ENCODE measurements around the gene SLC51B.
"Not testable (repeated sequence)": the region's sequence is repeated elsewhere in the genome, so short reads cannot be mapped to it uniquely, and the experiment has no call there.

SLC51B gene

DNA sequence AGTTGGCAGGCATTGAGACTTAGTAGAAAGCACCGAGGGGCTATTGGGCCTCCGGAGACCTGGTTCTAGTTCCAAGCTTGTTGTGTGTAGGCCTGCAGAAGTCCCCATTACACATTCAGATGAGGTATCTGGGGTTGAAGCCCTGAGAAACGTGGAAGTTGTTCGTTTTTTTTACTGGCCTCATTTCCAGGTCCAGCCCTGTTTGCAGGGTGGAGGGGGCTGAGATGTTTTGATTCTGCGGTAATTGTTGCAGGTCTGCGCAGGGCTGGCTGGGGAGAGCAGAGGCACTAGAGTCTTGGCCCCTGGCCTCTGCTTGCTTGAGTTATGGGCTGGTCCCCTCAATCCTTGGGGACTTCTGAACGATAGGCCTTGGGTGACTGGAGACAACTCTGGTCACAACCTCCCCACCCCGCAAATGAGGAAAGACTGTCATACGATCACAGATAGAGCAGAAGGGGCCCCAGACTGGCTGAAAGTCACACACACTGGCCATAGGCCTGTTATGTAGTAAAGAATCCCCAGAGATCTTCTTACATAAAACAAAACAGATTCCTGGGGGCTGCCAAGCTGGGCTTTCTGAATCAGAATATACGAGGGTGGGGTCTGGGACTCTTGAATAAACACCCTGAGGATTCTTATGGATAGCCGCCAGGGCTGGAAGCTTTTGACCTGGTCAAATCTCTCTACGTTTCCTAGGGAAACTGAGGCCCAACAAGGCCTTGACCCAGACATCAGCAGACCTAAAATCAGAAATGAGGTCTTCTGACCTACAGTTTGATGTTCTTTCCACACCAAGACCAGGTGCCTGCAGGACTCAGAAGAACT, 47.0 kb downstream of the SLC51B start:
- no peaks in the 10 kb centered on the region for H3K36me3 Mint-ChIP-seq (ENCODE audit: low read depth)
- H3K9me3 Mint-ChIP-seq = no peaks in the 10 kb centered on the region
- H3K27ac Mint-ChIP-seq = no peak overlapping the region
- no peaks in the 10 kb centered on the region for H3K27me3 Mint-ChIP-seq (ENCODE audit: low read depth)
- H3K4me3 Mint-ChIP-seq = no peak overlapping the region
- no peaks in the 10 kb centered on the region for H3K4me1 Mint-ChIP-seq (ENCODE audit: low read depth)

DNA sequence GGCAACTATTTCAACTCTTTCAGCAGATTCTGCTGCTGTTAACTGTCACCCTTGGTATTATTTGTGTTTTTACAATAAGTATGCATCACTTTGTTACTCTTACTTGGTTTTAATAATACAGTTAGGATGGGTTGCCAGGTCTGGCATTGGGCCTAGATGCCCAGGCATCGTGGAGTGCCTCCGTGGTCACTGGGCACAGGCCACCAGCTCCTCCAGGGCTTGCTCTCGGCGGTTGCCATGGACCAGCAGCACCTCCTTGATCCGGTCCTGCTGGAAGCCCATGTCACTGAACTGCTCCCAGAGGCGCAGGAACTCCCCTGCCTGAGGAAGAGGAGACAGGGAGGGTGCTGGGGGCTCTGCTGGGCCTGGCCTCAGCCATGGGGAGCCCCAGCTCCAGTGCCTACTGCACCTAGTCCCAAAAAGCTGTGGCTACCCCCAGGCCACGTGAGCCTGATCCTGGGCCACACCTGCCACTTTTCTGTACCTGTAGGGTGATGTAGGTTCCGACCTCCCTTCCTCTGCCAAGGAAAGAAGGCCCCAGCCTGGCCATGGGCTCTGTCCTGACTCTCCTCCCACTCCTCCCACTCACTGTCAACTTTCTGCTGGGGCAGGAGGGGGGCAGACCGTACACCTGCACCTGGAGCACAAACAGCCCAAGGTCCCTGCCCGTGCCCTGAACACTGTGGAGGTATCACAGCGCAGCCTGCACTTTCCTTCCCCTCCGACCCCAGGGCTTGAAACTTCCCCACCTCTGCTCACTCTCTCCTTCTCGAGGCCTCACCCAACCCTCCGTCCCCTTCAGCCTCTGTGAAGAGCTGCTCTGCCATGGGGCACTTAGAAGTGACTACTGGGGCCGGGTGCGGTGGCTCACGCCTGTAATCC, 48.0 kb downstream of the SLC51B start:
- Mint-ChIP-seq H3K4me3 (no peak overlapping the region), H3K9me3 (no peaks in the 10 kb centered on the region), H3K36me3 (ENCODE audit: low read depth) (peaks cover 2% of the 10 kb centered on the region), H3K27ac (no peak overlapping the region), H3K4me1 (ENCODE audit: low read depth) (no peaks in the 10 kb centered on the region), H3K27me3 (ENCODE audit: low read depth) (no peaks in the 10 kb centered on the region)

GRCh38 chr15:65093793-65094170, 48.6 kb downstream of the SLC51B start:
- H3K4me3 Mint-ChIP-seq; H3K27ac Mint-ChIP-seq; H3K4me1 Mint-ChIP-seq (ENCODE audit: low read depth); H3K9me3 Mint-ChIP-seq; H3K27me3 Mint-ChIP-seq (ENCODE audit: low read depth); H3K36me3 Mint-ChIP-seq (ENCODE audit: low read depth): not testable (repeated sequence)

DNA sequence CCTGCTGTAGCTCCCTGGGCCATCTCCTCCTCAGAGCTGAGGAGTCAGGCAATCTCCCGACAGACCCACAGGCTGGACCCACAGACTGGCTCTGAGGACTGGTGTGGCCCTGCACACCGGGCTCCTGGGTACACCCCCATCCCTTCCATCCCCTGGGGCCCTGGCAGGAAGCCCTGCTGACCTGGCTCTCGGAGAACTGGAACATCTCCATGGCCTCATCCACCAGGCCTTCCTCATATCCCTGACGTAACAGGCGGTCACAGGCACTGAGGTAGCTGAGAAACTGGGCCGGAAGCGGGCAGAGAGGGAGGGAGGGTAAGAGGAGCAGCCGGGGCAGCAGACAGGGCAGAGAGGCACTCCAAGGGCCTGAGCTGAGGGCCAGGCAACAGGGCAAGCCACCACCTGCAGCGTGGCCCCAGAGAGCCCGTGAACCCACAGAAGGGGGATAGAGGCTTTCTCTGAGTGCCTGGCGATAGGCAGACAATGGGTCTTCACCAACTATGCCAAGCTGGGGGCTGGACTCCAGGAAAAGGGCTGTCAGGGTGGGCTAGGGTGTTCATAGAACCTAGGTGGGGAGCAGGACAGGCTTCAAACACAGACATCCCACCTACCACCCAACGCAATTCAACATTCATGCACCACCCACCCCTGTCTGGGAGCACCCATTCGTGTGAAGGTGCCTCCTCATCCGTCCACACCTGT, 49.3 kb downstream of the SLC51B start:
- H3K4me3 Mint-ChIP-seq = no peak overlapping the region
- H3K36me3 Mint-ChIP-seq (ENCODE audit: low read depth) = peaks cover 11% of the 10 kb centered on the region
- H3K27ac Mint-ChIP-seq = peak overlapping the region; percentile 20
- H3K27me3 Mint-ChIP-seq (ENCODE audit: low read depth) = no peaks in the 10 kb centered on the region
- H3K4me1 Mint-ChIP-seq (ENCODE audit: low read depth) = no peaks in the 10 kb centered on the region
- no peaks in the 10 kb centered on the region for H3K9me3 Mint-ChIP-seq

- H3K27me3 Mint-ChIP-seq (ENCODE audit: low read depth) = no peaks in the 10 kb centered on the region
- H3K4me3 Mint-ChIP-seq = no peak overlapping the region
- no peaks in the 10 kb centered on the region for H3K9me3 Mint-ChIP-seq
- peaks cover 11% of the 10 kb centered on the region for H3K36me3 Mint-ChIP-seq (ENCODE audit: low read depth)
- H3K27ac Mint-ChIP-seq = no peak overlapping the region
- no peaks in the 10 kb centered on the region for H3K4me1 Mint-ChIP-seq (ENCODE audit: low read depth)
These were observed 50.0 kb downstream of the SLC51B start for GRCh38 chr15:65095011-65095746.

DNA sequence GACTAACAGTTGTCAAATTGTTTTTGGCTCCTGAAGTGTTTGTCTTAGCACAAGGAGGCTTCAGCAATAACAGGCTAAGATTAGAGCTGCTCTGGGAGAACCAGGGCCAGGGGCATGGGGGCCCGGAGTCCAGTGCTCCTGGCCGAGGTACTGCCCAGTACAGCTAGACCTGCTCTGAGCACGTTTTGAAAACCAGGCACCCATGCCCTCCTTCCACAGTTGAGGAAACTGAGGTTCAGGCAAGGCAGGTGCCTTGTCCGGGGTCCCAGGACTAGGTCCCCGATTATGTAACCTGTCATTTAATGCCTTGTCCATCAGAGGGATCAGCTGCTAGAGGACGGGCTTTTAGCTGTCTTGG, 50.5 kb downstream of the SLC51B start:
- Mint-ChIP-seq H3K27ac (no peak overlapping the region), H3K27me3 (ENCODE audit: low read depth) (no peaks in the 10 kb centered on the region), H3K4me3 (no peak overlapping the region), H3K9me3 (no peaks in the 10 kb centered on the region), H3K36me3 (ENCODE audit: low read depth) (peaks cover 14% of the 10 kb centered on the region), H3K4me1 (ENCODE audit: low read depth) (no peaks in the 10 kb centered on the region)

DNA sequence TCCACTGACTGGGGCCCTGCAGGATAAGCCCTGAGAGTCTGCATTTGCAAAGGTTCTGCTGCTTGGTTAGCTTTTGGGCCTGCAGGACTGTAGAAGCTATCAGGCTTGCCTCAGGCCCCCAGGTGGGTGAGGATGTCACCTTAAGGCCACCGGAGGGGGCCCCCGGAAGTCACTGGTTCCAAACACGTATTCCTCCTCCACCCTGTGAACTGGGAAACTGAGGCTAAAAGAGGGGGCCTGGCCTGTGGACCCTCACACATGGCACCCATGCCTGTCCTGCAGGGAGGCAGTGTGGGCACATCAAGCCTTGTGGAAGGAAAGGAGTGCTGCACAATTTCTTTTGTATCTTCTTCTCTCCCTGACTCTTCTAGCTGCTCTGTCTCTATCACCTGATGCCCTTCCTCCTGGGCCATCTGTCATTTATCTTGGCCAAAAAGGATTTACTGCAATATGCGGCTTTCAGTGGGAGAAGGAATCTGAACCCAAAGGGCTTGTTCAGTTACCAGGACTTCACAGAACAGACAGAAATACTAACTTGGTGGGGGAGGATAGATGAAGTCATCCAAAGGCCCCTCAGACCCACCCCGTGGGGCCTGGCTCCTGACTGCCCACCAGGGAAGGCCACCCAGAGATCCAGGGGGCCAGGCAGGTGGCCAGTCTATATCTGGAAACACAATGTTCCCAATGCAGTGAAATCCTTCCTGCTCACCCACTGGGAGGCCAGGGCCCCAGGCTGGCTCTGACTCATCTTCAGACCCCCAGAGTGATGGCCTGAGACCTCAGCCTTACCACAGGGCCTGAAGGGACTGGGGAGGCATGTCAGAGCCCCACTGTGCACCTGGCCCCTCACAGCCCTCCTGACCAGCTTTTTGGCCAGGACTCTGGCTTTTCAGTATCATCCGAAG, 51.5 kb downstream of the SLC51B start:
- Mint-ChIP-seq H3K4me1 (ENCODE audit: low read depth) (peaks cover 2% of the 10 kb centered on the region), H3K27ac (no peak overlapping the region), H3K9me3 (no peaks in the 10 kb centered on the region), H3K4me3 (no peak overlapping the region), H3K36me3 (ENCODE audit: low read depth) (peaks cover 17% of the 10 kb centered on the region), H3K27me3 (ENCODE audit: low read depth) (no peaks in the 10 kb centered on the region)

- H3K4me1 Mint-ChIP-seq (ENCODE audit: low read depth) = peaks cover 2% of the 10 kb centered on the region
- H3K36me3 Mint-ChIP-seq (ENCODE audit: low read depth) = peaks cover 18% of the 10 kb centered on the region
These were observed 52.6 kb downstream of the SLC51B start for GRCh38 chr15:65097651-65098263.

DNA sequence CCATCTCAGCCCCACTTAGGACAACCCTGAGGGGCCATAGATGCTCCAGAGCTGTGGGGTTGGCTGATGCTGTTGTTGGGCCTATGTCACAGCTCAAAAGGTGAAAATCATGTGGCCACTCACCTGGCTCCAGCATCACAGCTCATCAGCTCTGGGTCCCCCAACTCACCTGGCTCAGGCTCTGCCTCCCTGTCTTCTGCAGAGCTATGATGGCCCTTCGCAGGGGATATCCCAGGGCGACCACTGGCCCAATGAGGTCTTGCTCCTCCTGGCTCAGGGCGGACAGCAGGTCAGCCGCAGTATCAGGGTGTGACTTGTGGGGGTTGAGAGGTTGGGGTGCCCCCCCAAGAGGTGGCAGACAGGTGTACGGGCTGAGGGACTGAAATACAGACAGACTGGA, 54.1 kb downstream of the SLC51B start:
- H3K4me1 Mint-ChIP-seq (ENCODE audit: low read depth) = peaks cover 2% of the 10 kb centered on the region
- no peak overlapping the region for H3K27ac Mint-ChIP-seq
- no peaks in the 10 kb centered on the region for H3K9me3 Mint-ChIP-seq
- H3K27me3 Mint-ChIP-seq (ENCODE audit: low read depth) = no peaks in the 10 kb centered on the region
- peaks cover 18% of the 10 kb centered on the region for H3K36me3 Mint-ChIP-seq (ENCODE audit: low read depth)
- H3K4me3 Mint-ChIP-seq = no peak overlapping the region

More at GRCh38 chr15:65097651-65098263, 52.6 kb downstream of the SLC51B start:
- Mint-ChIP-seq H3K27me3 (ENCODE audit: low read depth) (no peaks in the 10 kb centered on the region), H3K9me3 (no peaks in the 10 kb centered on the region), H3K4me3 (no peak overlapping the region), H3K27ac (no peak overlapping the region)

DNA sequence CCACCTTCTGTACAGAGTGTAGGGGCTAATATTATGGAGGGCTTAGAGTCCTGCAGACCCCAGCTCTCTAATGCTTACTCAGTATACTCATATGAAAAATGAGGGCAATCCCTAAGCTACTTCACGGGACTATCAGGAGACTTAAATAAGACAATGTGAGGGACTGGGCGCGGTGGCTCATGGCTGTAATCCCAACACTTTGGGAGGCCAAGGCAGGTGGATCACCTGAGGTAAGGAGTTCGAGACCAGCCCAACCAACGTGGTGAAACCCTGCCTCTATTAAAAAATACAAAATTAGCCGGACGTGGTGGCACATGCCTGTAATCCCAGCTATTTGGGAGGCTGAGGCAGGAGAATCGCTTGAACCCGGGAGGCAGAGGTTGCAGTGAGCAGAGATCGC, 54.6 kb downstream of the SLC51B start:
- not testable (repeated sequence) for H3K27me3 Mint-ChIP-seq (ENCODE audit: low read depth); H3K4me1 Mint-ChIP-seq (ENCODE audit: low read depth); H3K4me3 Mint-ChIP-seq; H3K27ac Mint-ChIP-seq; H3K9me3 Mint-ChIP-seq
- H3K36me3 Mint-ChIP-seq (ENCODE audit: low read depth) = peaks cover 18% of the 10 kb centered on the region

DNA sequence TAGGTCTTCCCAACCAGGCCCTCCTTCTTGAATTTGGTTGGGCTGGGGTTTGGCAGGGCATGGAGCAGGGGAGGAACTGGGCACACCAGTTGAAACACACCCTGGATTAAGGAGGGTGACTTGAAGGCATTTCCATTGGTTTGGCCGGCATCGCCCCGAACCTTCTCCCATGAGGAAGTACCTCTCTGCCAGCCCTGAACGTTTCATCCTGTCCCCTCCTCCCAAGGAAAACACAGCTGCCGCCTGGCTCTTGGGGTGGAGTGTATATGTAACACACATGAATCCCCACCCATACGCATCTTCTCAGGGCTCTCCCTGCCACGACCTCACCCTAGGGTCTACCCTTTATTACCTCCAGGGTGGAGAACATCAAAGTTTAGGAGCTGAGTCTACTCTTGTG, 55.3 kb downstream of the SLC51B start:
- no peaks in the 10 kb centered on the region for H3K27me3 Mint-ChIP-seq (ENCODE audit: low read depth)
- H3K4me3 Mint-ChIP-seq = no peak overlapping the region
- peaks cover 18% of the 10 kb centered on the region for H3K36me3 Mint-ChIP-seq (ENCODE audit: low read depth)
- peaks cover 2% of the 10 kb centered on the region for H3K4me1 Mint-ChIP-seq (ENCODE audit: low read depth)
- no peak overlapping the region for H3K27ac Mint-ChIP-seq
- H3K9me3 Mint-ChIP-seq = no peaks in the 10 kb centered on the region

GRCh38 chr15:65101411-65101890, 56.3 kb downstream of the SLC51B start:
- Mint-ChIP-seq H3K27me3 (ENCODE audit: low read depth) (no peaks in the 10 kb centered on the region), H3K4me1 (ENCODE audit: low read depth) (peaks cover 6% of the 10 kb centered on the region), H3K27ac (peak overlapping the region; percentile 41), H3K36me3 (ENCODE audit: low read depth) (peaks cover 23% of the 10 kb centered on the region), H3K4me3 (no peak overlapping the region), H3K9me3 (no peaks in the 10 kb centered on the region)

Measured in T-helper 1 cell treated with Interleukin-12 subunit alpha and Interleukin-12 subunit beta and Interleukin-4 antibody, amounts not matched to agents 30 μg/mL and 1 μg/mL, for 36 hours (primary cell).